Measurements from ENCODE around the gene ADAM10.

ADAM10 gene

GRCh38 chr15:58715266-58715917 is 34.1 kb downstream of the ADAM10 start:
- FAIRE-seq = no peak

GRCh38 chr15:58710701-58711100 is 38.8 kb downstream of the ADAM10 start:
- no peak for FAIRE-seq
- no peak for DNase-seq (ENCODE audit: insufficient read length, low spot score)
- no peak for TF ChIP-seq POLR2A (IDR thresholded peaks at IDR 0.05; ENCODE audit: low read depth, low read length)

More at GRCh38 chr15:58715266-58715917, 34.1 kb downstream of the ADAM10 start:
- TF ChIP-seq POLR2A (IDR thresholded peaks at IDR 0.05; ENCODE audit: low read depth, low read length) = no peak
- DNase-seq (ENCODE audit: insufficient read length, low spot score) = no peak

GRCh38 chr15:58707397-58707796 is 42.1 kb downstream of the ADAM10 start:
- DNase-seq (ENCODE audit: insufficient read length, low spot score) (no peak), FAIRE-seq (no peak)
- no peak for TF ChIP-seq POLR2A (IDR thresholded peaks at IDR 0.05; ENCODE audit: low read depth, low read length)

GRCh38 chr15:58705105-58705504 is 44.4 kb downstream of the ADAM10 start:
- TF ChIP-seq POLR2A (IDR thresholded peaks at IDR 0.05; ENCODE audit: low read depth, low read length) = no peak
- DNase-seq (ENCODE audit: insufficient read length, low spot score) (no peak), FAIRE-seq (no peak)

GRCh38 chr15:58704155-58704865 is 45.2 kb downstream of the ADAM10 start:
- DNase-seq (ENCODE audit: insufficient read length, low spot score) (no peak), FAIRE-seq (no peak)
- no peak for TF ChIP-seq POLR2A (IDR thresholded peaks at IDR 0.05; ENCODE audit: low read depth, low read length)

- DNase-seq (ENCODE audit: insufficient read length, low spot score) (no peak), FAIRE-seq (no peak)
- TF ChIP-seq POLR2A (IDR thresholded peaks at IDR 0.05; ENCODE audit: low read depth, low read length) = no peak
Observed at GRCh38 chr15:58703610-58704009, 45.9 kb downstream of the ADAM10 start.

GRCh38 chr15:58702233-58702632 is 47.3 kb downstream of the ADAM10 start:
- TF ChIP-seq POLR2A (IDR thresholded peaks at IDR 0.05; ENCODE audit: low read depth, low read length) = no peak
- FAIRE-seq (no peak), DNase-seq (ENCODE audit: insufficient read length, low spot score) (no peak)

- TF ChIP-seq POLR2A (IDR thresholded peaks at IDR 0.05; ENCODE audit: low read depth, low read length) = no peak
- DNase-seq (ENCODE audit: insufficient read length, low spot score) (no peak), FAIRE-seq (no peak)
Observed at GRCh38 chr15:58701376-58701775, 48.1 kb downstream of the ADAM10 start.

GRCh38 chr15:58699769-58700168 is 49.7 kb downstream of the ADAM10 start:
- FAIRE-seq = no peak
- no peak for DNase-seq (ENCODE audit: insufficient read length, low spot score)
- no peak for TF ChIP-seq POLR2A (IDR thresholded peaks at IDR 0.05; ENCODE audit: low read depth, low read length)

GRCh38 chr15:58698887-58699641 is 50.4 kb downstream of the ADAM10 start:
- FAIRE-seq (no peak), DNase-seq (ENCODE audit: insufficient read length, low spot score) (no peak)
- no peak for TF ChIP-seq POLR2A (IDR thresholded peaks at IDR 0.05; ENCODE audit: low read depth, low read length)

DNA sequence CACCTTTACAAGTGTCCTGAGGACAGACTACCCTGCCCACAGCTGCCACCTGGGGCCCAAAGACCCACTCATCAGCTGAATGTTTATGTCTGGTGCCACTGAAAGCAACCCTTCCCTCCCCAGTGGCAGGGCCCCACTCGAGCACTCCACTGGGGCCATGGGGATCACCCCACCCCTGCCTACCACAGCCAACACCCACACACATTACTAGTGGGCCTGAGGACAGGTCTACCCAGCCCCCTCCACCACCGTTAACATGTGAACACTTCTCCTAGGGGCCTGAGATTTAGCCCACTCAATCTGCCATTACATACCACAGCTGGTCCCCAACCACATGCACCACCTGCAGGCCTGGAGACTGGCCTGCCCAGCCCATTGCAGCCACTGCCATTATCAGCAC is 52.3 kb downstream of the ADAM10 start:
- TF ChIP-seq POLR2A (IDR thresholded peaks at IDR 0.05; ENCODE audit: low read depth, low read length) = no peak

DNA sequence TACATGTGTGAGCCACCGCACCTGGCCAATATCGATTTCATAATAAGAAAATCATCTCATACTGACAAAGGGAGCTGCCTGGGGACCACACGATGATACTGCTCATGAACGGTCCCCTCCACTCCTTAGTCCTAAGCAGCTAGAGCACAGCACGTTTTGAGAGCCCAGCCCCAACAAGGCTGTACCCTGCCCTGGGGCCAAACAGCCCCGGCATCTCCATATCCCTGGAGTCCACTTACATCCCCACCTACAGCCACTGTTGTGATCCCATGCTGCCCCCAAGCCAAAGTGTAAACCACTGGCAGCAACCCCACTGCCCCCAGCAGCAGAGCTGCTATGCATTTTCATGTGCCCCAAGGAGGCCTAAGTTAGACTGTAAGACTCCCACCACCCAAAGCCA is 52.8 kb downstream of the ADAM10 start:
- no peak for FAIRE-seq
- no peak for TF ChIP-seq POLR2A (IDR thresholded peaks at IDR 0.05; ENCODE audit: low read depth, low read length)

More for the DNA sequence above, 52.3 kb downstream of the ADAM10 start:
- no peak for DNase-seq (ENCODE audit: insufficient read length, low spot score)
- FAIRE-seq = no peak

GRCh38 chr15:58694641-58695398 is 54.7 kb downstream of the ADAM10 start:
- FAIRE-seq (no peak), DNase-seq (ENCODE audit: insufficient read length, low spot score) (no peak)
- no peak for TF ChIP-seq POLR2A (IDR thresholded peaks at IDR 0.05; ENCODE audit: low read depth, low read length)

More for the DNA sequence above, 52.8 kb downstream of the ADAM10 start:
- DNase-seq (ENCODE audit: insufficient read length, low spot score) = no peak

- TF ChIP-seq POLR2A (IDR thresholded peaks at IDR 0.05; ENCODE audit: low read depth, low read length) = no peak
- DNase-seq (ENCODE audit: insufficient read length, low spot score) (no peak), FAIRE-seq (no peak)
Observed at GRCh38 chr15:58690703-58691102, 58.8 kb downstream of the ADAM10 start.
